GM12878 (cell line): ENCODE measurements around the gene SNX8. TPM values are rescaled to one million over a fixed set of nuclear protein-coding genes. Genes with fewer than 3 reads are reported as not detected.

Experiments used
- BCL3 ChIP-seq: IDR thresholded peaks from 2 replicates; pipeline ENCODE4 v1.6.1; 2011; ENCODE audit warnings: borderline replicate concordance, low read depth, mild to moderate bottlenecking, moderate library complexity, low read length; ENCODE audit not compliant: insufficient read depth, poor library complexity, severe bottlenecking
- CBFB ChIP-seq: IDR thresholded peaks from 2 replicates; pipeline ENCODE4 v1.6.1; 2016; ENCODE audit warnings: antibody characterized with exemption, low read depth
- CEBPZ ChIP-seq: fragments of 150-350 bp; IDR thresholded peaks from 2 replicates; pipeline ENCODE4 v1.6.1; 2016; ENCODE audit warnings: low read depth, low read length
- CREB1 ChIP-seq: IDR thresholded peaks from 2 replicates; pipeline ENCODE4 v1.6.1; 2012; ENCODE audit warnings: low read depth, mild to moderate bottlenecking, inconsistent platforms
- CUX1 ChIP-seq: IDR thresholded peaks from 2 replicates; pipeline ENCODE4 v1.6.1; 2012; ENCODE audit warnings: improper control_type of control experiment, low read depth, low read length; ENCODE audit not compliant: insufficient replicate concordance
- FOXK2 ChIP-seq: fragments of 450-650 bp; IDR thresholded peaks from 2 replicates; pipeline ENCODE4 v1.6.1; 2017; ENCODE audit warnings: mild to moderate bottlenecking, moderate library complexity
- GABPA ChIP-seq: IDR thresholded peaks from 2 replicates; pipeline ENCODE4 v1.6.1; 2014; ENCODE audit warnings: antibody characterized with exemption, low read depth, mild to moderate bottlenecking, inconsistent platforms
- GATAD2B ChIP-seq: fragments of 450-650 bp; conservative IDR thresholded peaks from 2 replicates; pipeline ENCODE4 v1.6.1; 2017; ENCODE audit warnings: low read depth, mild to moderate bottlenecking, moderate library complexity
- HDGF ChIP-seq: fragments of 450-650 bp; IDR thresholded peaks from 2 replicates; pipeline ENCODE4 v1.6.1; 2016; ENCODE audit warnings: antibody characterized with exemption
- HSF1 ChIP-seq: fragments of 150-350 bp; IDR thresholded peaks from 2 replicates; pipeline ENCODE4 v1.6.1; 2014; ENCODE audit warnings: mild to moderate bottlenecking, low read depth, low read length
- MTA2 ChIP-seq: fragments of 450-650 bp; IDR thresholded peaks from 2 replicates; pipeline ENCODE4 v1.6.1; 2016; ENCODE audit warnings: low read depth, mild to moderate bottlenecking, moderate library complexity
- PAX5 ChIP-seq: IDR thresholded peaks from 2 replicates; pipeline ENCODE4 v1.6.1; 2011; ENCODE audit warnings: low read depth, low read length, borderline replicate concordance
- RELA ChIP-seq: fragments of 450-650 bp; IDR thresholded peaks from 2 replicates; pipeline ENCODE4 v1.8.0; 2014; ENCODE audit warnings: borderline replicate concordance; ENCODE audit not compliant: partially characterized antibody
- RUNX3 ChIP-seq: IDR thresholded peaks from 2 replicates; pipeline ENCODE4 v1.6.1; 2012; ENCODE audit warnings: low read length, inconsistent platforms
- TCF12 ChIP-seq: IDR thresholded peaks from 2 replicates; pipeline ENCODE4 v1.6.1; 2011; ENCODE audit warnings: low read depth, mild to moderate bottlenecking, low read length
- polyA plus RNA-seq, 11 experiments: library from polyadenylated mRNA; depleted of rRNA in 4 of 11; unstranded in 6 of 11; stranded (reverse) in 5 of 11; fragments of >200 nt; fragmentation: Nextera tagmentation in 4 of 11; fragmentation: Illumina TruSeq in 1 of 11; extraction: Ambion mirVana in 4 of 11; extraction: Trizol in 1 of 11; gene quantifications; 1 replicate in 1 of 11; 2 replicates in 10 of 11; pipeline versions ENCODE4 v1.2.1 to v1.2.3, GENCODE V29; 2011 to 2016; ENCODE audit warnings: inconsistent platforms in 2 of 11, missing spikeins in 2 of 11, low read depth in 1 of 11
- total RNA-seq, 4 experiments: library from RNA; depleted of rRNA in 3 of 4; stranded (reverse); fragments of >200 nt in 3 of 4; fragmentation: Illumina TruSeq in 1 of 4; extraction: Trizol in 1 of 4; gene quantifications; 2 replicates each; pipeline versions ENCODE4 v1.2.1 to v1.2.3, GENCODE V29; 2013 to 2021
- TF ChIP-seq, protein P1 (sequence below): IDR thresholded peaks from 2 replicates; pipeline ENCODE4 v1.6.1; 2011; ENCODE audit warnings: borderline replicate concordance, low read depth, mild to moderate bottlenecking, moderate library complexity, mixed read lengths, low read length; ENCODE audit not compliant: insufficient read depth; ENCODE audit errors: extremely low read length
- TF ChIP-seq, protein P2 (sequence below): IDR thresholded peaks from 2 replicates; pipeline ENCODE4 v1.6.1; 2011; ENCODE audit warnings: low read depth, mild to moderate bottlenecking, low read length, moderate library complexity, borderline replicate concordance; ENCODE audit errors: extremely low read depth

SNX8 gene
- total and polyA plus RNA-seq, 10 of the 15 experiments (the other 5 are each of a cell fraction or from before 2014, with no cell fraction given) = 6.4 to 210 (median 97.6) TPM

DNA sequence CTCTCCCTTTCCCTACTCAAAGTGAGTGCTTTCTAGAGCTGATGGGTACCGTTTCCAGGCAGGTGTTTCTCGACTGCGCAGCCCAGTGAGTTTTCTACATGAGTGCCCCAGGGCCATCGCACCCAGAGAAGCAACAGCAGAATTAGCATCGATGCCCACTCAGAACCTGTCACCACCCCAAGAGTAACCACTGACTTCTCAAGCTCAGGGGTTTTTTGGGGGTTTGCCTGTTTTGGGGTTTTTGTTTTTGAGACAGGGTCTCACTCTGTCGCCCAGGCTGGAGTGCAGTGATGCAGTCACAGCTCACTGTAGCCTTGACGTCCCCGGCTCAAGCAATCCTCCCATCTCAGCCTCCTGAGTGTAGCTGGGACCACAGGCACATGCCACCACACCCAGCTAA lies 25.7 kb downstream of the SNX8 start (continued):
- TF ChIP-seq, protein P1, sequence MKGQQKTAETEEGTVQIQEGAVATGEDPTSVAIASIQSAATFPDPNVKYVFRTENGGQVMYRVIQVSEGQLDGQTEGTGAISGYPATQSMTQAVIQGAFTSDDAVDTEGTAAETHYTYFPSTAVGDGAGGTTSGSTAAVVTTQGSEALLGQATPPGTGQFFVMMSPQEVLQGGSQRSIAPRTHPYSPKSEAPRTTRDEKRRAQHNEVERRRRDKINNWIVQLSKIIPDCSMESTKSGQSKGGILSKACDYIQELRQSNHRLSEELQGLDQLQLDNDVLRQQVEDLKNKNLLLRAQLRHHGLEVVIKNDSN = no peak
- TF ChIP-seq CBFB (no peak; the same call in 1 of the 2 replicates), PAX5 (peak; percentile 50; the same call in 1 of the 2 replicates), HSF1 (no peak), RUNX3 (peak; percentile 72), TCF12 (no peak), HDGF (peak; percentile 58; the same call in 1 of the 2 replicates), GABPA (no peak), MTA2 (peak; percentile 18; the same call in 1 of the 2 replicates), GATAD2B (no peak), RELA (peak; percentile 54), CUX1 (no peak), CREB1 (0 out of 2 replicates have a peak, but pooled peaks have one; percentile 25), BCL3 (no peak), CEBPZ (no peak), FOXK2 (no peak)
- TF ChIP-seq, protein P2, sequence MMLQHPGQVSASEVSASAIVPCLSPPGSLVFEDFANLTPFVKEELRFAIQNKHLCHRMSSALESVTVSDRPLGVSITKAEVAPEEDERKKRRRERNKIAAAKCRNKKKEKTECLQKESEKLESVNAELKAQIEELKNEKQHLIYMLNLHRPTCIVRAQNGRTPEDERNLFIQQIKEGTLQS = no peak
